Thyroid gland (tissue), 4 donors: ENCODE measurements around the gene LDB2.

Experiments used
- CTCF ChIP-seq, 6 experiments: fragments of 200-600 bp in 3 of 6; fragments of 450-650 bp in 3 of 6; sonication (generic) in 3 of 6; IDR thresholded peaks; one replicate each; pipeline ENCODE4 v1.5.1; 2016 to 2019; ENCODE audit warnings: antibody characterized with exemption in 6 of 6, mild to moderate bottlenecking in 2 of 6, inconsistent platforms in 1 of 6, moderate library complexity in 1 of 6
- POLR2A ChIP-seq, 2 donors: fragments of 450-650 bp; IDR thresholded peaks; one replicate each; pipeline ENCODE4 v1.6.1; 2017; ENCODE audit warnings: antibody characterized with exemption in 2 of 2, mild to moderate bottlenecking in 2 of 2, moderate library complexity in 1 of 2

GRCh38 chr4:16896881-16897750 lies 1.3 kb downstream of the LDB2 start:
- no peak for TF ChIP-seq CTCF (IDR thresholded peaks at IDR 0.05)
- no peak for TF ChIP-seq POLR2A (IDR thresholded peaks at IDR 0.05)
